Measurements from ENCODE around the gene ADAMTS3.

ADAMTS3 gene

DNA sequence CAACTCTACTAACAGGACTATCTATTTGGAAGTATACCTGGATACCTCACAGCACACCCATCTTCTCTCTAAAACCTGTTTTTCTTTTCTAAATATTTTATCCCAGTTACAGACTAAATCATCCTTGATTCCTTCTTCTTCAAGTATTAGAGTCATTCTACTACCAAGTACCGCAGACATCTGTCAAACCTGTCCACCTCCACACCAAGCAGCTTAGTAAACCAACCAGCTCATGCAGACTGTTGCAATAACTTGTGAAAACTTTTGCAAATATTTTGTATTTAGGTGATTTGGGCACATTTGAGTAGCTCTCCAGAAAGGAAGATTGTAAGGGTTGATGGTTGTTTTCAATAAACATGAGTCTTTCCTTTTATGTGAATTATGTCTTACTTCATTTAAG, 238.6 kb downstream of the ADAMTS3 start:
- DNase-seq = no peak

DNA sequence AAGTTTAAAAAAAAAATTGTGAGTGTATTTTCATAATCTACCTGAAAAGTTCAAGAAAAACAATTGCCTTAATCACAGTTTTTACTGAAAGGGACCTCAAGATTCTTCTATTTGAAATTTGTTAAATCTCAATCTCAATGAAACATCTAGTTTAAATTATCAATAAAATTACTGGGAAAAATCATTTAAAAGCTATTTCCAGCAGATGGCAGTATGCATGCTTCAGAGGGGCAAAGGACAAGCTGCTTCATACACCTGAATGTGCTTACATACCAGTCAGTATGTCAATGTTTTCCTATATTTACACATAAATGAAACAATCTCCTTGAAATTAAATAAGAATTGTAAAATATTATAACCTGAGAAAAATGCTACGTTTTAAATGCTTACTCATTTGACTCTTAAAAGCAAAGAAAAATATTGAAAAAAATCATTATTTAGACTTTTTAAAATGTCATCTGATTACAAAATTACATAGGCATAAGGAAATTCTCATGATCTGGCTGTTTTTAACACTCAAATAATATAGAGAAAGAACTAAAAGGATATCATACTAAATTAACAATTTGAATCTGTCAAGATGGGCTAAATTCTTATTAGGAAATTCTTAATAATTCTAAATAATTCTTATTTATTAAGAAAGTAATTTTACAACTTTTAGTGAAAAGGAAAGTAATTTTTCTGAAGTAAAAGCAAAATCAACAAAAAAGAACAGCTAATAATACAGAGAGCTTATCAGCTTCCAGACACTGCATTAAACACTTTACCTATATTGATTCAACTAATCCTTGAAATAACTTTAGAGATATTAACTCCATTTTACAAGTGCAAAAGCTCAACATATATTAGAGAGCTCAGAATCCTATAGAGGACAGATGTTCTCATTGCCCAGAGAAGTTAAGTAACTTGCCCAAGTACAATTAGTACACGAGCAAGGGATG, 242.1 kb downstream of the ADAMTS3 start:
- DNase-seq = peak; percentile 42

DNA sequence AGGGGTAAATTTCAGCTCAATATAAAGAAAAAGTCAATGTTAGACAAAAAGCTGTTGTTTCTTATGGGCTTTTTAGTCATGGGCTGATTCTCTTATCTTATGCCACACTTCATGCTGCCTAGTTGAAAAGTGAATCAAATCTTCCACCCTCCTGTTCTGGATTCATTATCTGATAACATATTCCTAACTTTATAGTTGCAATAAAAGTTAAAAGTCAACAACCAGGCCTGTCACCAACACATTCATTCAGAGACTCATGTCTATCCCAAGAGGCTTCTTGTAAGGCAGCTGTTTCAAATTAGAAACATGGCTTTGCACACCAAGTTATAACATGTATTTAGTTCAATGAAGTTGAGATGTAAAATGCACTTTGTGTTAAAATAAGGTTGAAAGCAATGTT, 243.8 kb downstream of the ADAMTS3 start:
- no peak for DNase-seq

DNA sequence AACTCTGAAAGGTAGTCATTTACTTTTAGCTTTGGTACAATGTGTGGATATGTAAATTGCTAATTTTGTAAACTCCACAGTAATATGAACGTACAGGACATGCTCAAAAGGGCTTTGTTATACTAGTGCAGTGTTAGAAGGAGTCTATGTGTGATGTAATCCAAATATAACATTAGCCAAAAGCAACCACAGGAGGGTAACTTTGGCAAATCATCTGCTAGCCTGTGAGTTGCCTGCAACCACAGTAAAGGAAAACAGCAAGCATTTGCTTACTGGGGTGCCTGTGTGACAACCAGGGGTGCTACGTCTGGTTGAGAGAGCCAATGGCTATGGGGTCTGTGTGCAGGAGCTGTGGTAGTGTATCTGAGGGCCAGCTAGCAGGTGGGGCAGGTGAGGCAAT, 245.8 kb downstream of the ADAMTS3 start:
- no peak for DNase-seq

DNA sequence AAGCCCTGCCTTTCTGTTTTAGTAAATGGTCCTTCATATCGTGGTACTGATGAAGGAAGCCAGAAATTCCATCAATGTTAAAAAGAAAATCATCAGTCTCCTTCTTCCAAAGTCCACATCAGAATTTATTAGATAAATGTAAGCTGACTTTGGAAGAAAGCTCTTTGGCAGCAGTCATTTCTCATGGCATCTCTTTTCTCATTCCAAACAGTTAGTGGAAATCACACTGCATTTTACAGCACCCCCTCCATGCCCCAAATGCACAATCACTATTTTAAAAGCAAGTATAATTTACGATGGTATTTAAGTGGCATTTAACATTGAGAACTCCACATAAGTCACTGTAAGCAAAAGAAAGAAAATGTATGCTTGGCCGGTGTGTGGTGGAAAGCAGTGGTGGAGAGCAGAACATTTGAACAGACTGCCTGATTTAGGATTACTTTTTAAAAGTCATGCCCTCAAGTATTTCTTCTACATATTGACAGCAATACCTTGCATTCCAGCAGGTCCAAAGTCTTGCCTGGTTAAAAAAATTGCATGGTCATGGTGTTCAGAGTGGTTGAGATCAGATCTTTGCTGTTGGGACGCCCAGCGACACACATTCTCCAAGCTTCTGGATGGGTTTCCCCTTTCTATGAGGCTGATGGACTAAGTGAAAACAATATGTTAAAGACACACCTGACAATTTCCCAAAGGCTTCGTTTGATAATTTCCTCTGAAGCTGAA, 248.6 kb downstream of the ADAMTS3 start:
- no peak for DNase-seq

DNA sequence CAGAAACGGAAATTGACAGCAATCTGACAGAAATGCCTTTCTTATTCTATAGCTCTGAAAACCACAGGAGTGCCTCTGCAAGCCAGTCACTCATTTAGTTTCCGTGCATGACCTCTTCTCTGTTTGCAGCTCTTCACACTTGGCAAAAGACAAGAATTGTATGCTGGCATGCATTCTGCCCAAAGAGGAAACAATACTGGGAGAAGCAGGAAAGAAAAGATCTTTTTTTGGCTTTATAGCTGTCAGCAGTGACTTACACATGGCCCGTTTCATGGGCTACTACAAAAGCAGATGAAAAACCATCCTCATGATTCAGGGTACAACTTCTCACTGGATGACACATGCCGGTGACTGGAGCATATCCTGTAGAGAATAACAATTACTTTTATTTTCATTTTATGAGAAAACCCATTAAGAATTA, 249.4 kb downstream of the ADAMTS3 start:
- peak; percentile 74 for DNase-seq

DNA sequence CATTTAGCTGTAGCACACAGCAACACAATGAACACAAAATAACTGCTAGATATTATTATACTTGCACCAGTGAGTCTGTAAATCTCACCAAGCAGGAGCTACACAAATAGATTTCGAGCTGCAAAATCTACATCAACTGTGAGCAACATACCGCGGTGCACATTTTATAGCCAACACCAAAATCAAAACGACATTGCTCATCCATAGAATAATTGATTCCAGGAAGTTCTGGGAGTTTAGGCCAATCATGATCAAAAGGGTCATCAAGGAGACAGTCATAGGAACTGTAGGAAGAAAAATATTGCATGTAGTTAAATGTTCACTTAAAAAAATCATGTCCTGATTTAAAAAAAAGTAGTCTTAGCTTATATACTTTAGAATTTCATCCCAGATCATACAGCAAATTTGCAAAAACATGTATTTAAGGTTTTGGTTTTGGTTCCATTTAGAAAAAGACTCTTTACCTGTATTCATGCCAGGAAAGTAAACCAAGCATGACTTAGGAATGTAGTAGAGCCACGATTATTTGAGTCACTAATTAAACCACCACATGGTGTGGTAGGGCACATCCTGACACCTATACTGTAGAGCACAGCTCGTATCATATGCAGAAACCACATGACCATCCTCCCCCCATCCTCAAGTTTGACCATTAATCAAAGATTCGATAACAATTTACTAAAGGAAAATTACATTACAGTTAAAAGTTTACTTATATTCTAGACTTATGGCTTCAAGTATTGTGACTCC, 250.4 kb downstream of the ADAMTS3 start:
- DNase-seq = peak; percentile 7

DNA sequence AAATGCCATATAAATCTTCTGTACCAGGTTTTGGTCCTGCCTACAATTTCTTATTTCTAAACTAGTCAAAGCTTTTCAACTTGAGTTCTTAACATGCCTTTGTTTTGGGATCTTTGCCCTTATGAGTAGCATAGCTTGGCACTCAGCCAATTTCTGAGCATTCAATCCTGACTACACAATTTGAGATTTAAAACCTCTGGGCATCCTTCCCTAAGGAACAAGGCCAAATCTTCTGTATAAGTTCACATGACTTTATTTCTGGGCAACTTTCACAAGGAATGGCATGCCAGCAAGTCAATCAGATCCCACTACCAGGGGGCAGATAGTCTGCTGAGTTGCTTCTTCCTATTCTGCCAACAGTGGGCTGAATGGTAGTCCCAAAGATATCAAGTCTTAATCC, 254.2 kb downstream of the ADAMTS3 start:
- peak; percentile 72 for DNase-seq

DNA sequence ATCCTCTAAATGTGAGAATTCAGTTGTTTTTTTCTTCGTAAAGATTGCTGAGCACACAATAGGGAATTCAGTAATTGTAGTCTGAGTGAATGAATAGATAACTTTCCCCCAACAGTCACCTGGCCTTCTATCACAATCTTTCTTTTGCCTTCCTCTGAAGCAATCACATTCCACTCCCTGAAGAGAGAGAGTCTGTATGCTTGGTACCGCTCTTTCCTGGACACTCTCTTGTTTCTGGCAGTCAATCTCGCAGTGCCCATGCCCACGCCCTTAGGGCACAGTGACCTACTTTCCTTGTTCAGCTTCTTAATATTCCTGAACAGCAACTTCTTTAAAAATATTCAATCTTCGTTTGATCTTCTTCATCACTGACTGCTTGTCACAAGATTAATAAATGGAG, 255.9 kb downstream of the ADAMTS3 start:
- DNase-seq = no peak

DNA sequence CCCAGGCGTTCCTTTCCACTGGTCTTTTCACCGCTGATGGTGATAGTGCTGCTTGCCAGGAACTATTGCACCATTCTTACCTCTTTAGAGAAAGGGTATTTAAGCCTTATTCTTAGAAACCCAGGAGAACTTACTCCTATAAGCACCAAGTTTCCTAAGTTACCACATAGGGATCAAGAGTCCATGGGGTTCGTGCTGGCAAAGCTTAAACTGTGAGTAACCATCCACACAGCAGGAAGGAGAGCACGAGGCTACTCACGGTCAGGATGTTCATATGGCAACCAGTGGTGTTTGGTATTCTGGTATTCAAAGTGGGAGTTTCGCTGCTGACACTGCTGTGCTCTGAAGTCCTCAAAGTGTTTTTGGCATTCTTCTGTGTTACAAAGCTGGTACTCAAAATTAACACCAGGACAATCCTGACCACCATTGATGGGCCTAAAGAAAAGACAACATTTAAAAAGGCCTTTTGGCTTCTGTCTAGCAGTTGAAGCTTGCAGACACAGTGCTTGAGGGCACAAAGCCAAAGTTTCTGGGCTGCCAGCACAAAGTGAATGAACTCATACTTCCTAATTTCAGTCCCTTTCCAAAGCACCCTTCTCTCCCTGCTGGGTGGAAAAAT, 256.9 kb downstream of the ADAMTS3 start:
- peak; percentile 85 for DNase-seq

DNA sequence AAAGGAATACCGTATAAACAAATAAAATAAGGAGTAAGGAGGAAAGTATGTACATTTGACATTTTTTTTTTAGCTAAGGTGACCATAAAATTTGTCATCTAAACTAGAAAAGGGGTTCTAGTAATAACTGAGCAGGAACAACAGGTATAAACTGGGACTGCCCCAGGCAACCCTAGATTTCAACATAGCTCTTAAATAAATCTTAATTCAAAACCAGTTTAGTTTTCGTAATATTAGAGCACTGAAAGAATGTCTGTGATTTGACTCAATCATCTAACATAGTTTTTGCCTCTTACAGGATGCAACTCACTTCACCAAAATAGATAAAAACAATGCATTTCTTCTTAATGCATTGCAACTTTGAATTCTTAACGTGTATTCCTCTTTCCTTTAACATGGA, 257.7 kb downstream of the ADAMTS3 start:
- DNase-seq = no peak

DNA sequence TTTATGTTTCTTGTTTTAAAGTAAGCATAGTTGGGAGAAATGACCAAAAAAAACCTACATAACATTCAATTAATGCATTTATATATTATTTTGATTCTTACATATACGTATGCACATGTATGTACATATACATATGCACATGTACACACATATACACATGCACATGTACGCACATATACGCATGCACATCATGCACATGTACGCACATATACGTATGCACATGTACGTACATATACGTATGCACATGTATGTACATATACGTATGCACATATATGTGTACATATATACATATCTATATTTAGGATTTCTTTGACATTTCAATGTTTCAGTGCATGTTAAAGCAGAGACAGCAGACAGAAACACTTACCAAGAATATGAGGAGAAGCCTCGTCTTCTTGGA, 263.4 kb downstream of the ADAMTS3 start:
- DNase-seq = no peak

DNA sequence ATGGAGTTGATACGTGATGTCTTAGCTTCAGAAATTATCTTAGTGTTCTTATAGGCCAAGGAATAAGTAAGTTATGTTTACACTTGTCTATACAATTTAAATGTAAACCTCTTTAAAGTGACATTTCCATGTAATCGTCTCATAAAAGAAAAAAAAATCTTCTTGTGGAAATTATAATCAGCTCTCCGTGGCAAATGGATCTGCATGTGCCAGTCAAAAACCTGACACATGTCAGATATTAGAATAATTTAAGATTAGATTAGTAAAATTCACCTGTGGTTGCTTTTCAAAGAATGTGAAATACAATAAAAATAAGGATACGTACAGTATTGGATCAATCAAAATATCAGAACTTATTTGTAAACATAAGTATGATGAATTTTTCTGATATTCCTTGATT, 263.9 kb downstream of the ADAMTS3 start:
- DNase-seq = no peak

DNA sequence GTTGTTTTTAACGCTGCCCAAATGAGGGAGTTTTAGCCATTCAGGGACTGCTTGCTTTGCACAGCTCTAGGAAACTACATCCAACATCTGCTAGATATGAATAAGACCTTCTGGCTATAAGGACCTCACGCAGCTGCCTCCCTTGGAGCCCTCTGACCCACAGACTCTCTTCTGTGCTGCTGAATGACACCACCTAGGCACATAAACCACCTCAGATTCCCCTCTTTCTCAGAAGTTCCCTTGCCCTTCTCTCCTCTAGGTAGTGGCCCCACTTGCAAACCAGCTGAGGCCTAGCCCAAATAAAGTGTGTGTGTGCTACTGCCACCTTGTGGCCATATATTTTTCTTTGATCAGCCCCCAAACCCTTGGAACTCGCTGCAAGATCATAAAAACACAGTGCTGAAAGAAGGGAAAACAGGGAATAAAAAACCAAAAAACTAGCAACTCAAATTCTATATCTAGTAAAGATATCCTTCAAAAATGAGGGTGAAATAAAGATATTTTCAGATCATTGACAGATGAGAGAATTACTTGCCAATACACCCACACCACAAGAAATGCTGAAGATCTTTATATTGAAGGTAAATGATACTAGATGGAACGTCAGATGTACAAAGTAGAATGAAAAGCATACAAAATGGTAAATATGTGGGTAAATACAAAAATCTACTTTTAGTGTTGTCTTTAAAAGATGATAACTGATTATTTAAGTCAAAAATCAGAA, 265.9 kb downstream of the ADAMTS3 start:
- peak; percentile 52 for DNase-seq

DNA sequence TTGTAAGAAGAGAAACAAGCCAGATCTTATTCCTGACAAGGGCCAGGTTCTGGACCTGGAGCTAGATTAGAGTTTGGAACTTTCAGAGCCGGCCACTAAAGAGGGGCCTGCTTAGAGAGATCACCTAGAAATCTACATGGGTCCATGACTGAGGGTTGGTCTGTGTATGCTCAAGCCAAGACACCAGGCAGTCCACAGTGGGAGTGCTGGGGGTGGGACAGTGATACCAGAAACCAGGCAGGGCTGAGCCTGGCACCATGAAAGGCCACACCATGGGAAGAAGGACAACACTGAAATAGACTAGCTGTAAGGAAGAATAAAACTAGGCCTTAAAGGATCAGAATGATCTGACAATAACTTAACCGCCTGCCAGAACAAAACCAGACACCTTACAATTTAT, 267.3 kb downstream of the ADAMTS3 start:
- DNase-seq = no peak

DNA sequence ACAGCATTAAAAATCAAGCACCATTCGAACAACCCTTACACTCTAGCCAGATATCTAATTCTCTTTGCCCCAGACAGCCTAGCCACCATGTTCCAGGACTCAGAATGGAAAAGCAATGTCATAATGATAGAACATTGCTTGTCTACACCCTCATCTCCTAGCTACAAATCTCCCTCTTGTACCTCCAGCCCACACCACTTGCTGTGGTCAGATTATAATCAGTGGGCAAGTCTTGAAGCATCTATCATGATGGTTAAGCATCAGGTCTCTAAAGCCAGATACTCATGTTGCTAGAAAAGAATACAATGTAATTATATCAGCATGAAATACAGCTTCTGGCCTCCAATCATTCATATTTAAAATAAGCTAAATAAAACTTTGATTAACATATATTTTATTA, 268.9 kb downstream of the ADAMTS3 start:
- DNase-seq = no peak

DNA sequence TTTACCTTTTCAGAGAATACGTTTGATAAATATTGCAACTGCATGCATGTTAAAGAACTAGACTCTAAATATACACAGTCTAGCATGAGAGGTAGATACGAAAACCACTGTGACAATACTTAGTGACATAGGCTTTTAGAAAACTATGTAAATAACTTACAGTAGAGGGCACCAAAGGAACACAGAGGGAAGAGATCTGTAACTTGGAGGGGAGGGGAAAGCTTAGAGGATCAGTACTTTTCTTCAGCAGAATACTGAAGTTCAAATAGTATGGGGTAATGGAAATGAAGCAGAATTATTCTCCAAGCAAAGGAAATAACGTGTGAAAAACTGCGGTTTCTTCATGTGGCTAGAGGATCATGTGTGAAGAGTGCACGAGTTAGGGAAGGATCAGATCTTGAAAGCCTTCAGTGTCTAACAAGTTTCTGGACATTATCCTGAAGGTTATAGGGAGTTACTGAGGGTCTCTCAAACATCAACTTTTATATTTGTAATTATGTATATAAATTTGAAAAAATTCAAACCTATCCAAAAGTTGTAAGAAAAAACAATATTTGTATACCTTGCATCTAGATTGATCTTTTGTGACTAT, 273.0 kb downstream of the ADAMTS3 start:
- DNase-seq = peak; percentile 55

DNA sequence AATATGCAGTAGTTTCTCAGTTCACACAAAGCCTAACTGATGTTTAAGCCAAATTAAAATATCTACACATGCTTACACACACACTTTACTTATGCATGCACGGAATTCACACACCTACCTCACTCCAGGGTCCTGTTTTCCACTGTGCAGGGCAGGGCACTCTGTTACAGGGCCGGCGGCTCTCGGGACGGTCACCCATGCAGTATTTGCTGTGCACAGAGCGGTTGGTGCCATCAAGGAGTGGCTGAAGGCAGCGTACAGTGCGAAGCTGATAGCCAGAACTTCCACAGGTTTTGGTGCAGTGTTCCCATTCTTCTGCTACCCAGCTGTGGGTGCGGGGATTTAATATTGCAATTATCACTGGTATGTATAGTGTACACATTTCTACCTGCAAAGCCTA, 278.3 kb downstream of the ADAMTS3 start:
- no peak for DNase-seq

DNA sequence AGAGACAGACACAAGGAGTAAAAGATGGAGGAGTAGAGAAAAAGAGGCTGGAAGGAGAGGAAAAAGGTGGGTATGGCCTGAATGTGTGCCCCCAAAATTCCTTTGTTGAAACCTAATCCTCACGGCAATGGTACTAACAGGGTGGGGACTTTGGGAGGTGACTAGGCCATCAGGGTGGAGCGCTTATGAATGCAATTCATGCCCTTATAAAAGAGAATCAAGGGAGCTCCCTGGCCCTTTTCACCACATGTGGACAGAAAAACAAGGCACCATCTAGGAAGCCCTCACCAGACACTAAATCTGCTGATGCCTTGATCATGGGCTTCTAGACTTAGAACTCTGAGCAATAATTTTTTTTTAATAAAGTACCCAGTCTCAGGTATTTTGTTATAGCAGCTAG, 282.1 kb downstream of the ADAMTS3 start:
- no peak for DNase-seq

DNA sequence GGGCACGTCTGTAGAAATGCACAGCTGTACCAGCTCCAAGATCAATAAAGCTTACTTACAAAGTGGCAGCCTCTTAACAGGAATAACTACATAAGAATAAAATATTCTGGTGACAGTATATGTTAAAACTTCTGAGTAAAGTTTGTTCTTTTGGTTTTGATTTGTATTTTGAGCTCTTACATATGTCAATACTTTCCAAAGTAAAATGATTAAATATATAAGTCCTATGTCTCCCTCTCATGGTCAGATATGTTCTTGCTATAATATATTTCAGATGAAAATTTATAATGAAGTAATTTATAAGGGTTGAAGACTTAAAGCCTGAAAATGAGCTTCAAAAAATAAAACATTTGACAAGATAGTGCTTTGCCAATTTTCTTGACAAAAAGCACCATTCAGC, 282.8 kb downstream of the ADAMTS3 start:
- DNase-seq = no peak

DNA sequence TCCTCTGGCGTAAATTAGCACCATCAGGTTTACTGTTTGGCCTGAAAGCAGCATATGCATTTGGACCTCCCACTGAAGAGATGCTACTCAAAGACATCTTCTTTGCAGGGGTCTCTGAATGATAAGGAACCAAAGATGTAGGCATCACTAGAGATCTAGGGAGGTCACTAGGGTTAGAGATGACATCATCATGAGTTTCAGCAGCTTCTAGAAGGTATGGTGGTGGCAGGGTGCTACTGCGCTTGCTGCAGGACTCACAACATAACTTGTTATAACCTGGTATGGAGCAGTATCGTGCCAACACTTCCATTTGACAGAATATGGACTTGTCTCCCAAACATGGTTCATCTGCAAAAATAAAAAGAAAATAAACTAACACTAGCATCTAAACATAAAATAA, 285.7 kb downstream of the ADAMTS3 start:
- DNase-seq = no peak

DNA sequence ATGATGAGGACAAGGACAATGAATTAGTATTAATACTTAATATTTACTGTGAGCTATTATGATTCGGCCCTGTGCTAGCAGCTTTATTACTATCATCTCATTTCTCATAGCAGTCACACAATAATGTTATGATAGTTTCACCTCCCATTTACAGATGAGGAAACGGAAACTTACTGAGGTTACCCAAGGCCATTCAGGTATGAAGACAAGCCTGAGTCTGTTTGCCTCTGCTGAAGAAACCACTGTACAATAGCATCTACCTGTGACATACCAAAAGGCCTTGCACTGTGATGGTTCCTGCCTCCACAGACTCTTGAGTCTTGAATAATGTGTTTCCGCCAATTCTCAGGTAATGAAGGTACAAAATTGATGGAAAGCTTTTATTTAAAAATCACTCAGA, 288.8 kb downstream of the ADAMTS3 start:
- no peak for DNase-seq
